WTC11 (cell line): ENCODE measurements around the gene TMEM165. TPM values are rescaled to one million over a fixed set of nuclear protein-coding genes. Genes with fewer than 3 reads are reported as not detected.

Experiments
- ATAC-seq: fragments of 200-7000 bp; cut with Tn5 transposase; 2 replicates; pipeline ENCODE4 v1.10.0; 2021; ENCODE audit warnings: mild to moderate bottlenecking, moderate library complexity
- CTCF ChIA-PET: fragments of 300-600 bp; sonication (Branson Sonifier 250); formaldehyde crosslinking; loops from one replicate; lab custom pipeline; 2021; ENCODE audit warnings: antibody characterized with exemption; lab: Charles Lee
- POLR2A ChIA-PET: fragments of 350-600 bp; sonication (Branson Sonifier 250); formaldehyde crosslinking; loops from one replicate; lab custom pipeline; 2021; ENCODE audit warnings: antibody characterized with exemption; lab: Charles Lee
- DNase-seq: peaks from one replicate; pipeline ENCODE4 v3.0.0; 2021; ENCODE audit warnings: low spot score
- H3K27ac Mint-ChIP-seq: 2 replicates; pipeline ENCODE4 v1.8.0; 2021; ENCODE audit warnings: mixed read lengths
- H3K27me3 Mint-ChIP-seq: 2 replicates; pipeline ENCODE4 v1.8.0; 2021; ENCODE audit warnings: low read depth, mild to moderate bottlenecking, moderate library complexity, mixed read lengths
- H3K36me3 Mint-ChIP-seq: 2 replicates; pipeline ENCODE4 v1.8.0; 2021; ENCODE audit warnings: mixed read lengths
- H3K4me1 Mint-ChIP-seq: 2 replicates; pipeline ENCODE4 v1.8.0; 2022; ENCODE audit warnings: mixed read lengths
- H3K4me3 Mint-ChIP-seq: 2 replicates; pipeline ENCODE4 v1.8.0; 2021; ENCODE audit warnings: mild to moderate bottlenecking, moderate library complexity, mixed read lengths
- H3K9me3 Mint-ChIP-seq: 2 replicates; pipeline ENCODE4 v1.8.0; 2021; ENCODE audit warnings: mixed read lengths
- CREM ChIP-seq: sonication (generic); formaldehyde crosslinking; IDR thresholded peaks from 2 replicates; pipeline ENCODE4 v1.8.1; 2022; ENCODE audit warnings: mild to moderate bottlenecking, missing genetic modification reagents, moderate library complexity
- HMGXB4 ChIP-seq: sonication (generic); formaldehyde crosslinking; IDR thresholded peaks from 2 replicates; pipeline ENCODE4 v1.8.1; 2023; ENCODE audit warnings: mild to moderate bottlenecking, moderate library complexity, missing genetic modification reagents
- IRF1 ChIP-seq: sonication (generic); formaldehyde crosslinking; IDR thresholded peaks from 2 replicates; pipeline ENCODE4 v1.8.0; 2023; ENCODE audit warnings: missing genetic modification reagents
- JUN ChIP-seq: sonication (generic); formaldehyde crosslinking; IDR thresholded peaks from 2 replicates; pipeline ENCODE4 v1.8.0; 2023; ENCODE audit warnings: mild to moderate bottlenecking, missing genetic modification reagents
- KAT7 ChIP-seq: sonication (generic); formaldehyde crosslinking; IDR thresholded peaks from 2 replicates; pipeline ENCODE4 v1.8.1; 2023; ENCODE audit warnings: missing genetic modification reagents, mild to moderate bottlenecking, borderline replicate concordance
- MAX ChIP-seq: sonication (generic); formaldehyde crosslinking; IDR thresholded peaks from 2 replicates; pipeline ENCODE4 v1.8.0; 2022; ENCODE audit warnings: mild to moderate bottlenecking, missing genetic modification reagents
- SOX15 ChIP-seq: fragments of 250-450 bp; sonication (Bioruptor Pico); IDR thresholded peaks from 2 replicates; pipeline ENCODE4 v1.9.0; 2021; ENCODE audit warnings: mild to moderate bottlenecking
- TP53 ChIP-seq: sonication (generic); formaldehyde crosslinking; IDR thresholded peaks from 2 replicates; pipeline ENCODE4 v1.8.1; 2023; ENCODE audit warnings: mild to moderate bottlenecking, missing genetic modification reagents
- ZBTB43 ChIP-seq: sonication (generic); formaldehyde crosslinking; IDR thresholded peaks from 2 replicates; pipeline ENCODE4 v1.8.1; 2023; ENCODE audit warnings: mild to moderate bottlenecking, missing genetic modification reagents
- ZNF425 ChIP-seq: fragments of 250-450 bp; sonication (Bioruptor Pico); conservative IDR thresholded peaks from 2 replicates; pipeline ENCODE4 v1.9.0; 2021; ENCODE audit warnings: mild to moderate bottlenecking
- ZNF671 ChIP-seq: fragments of 250-450 bp; sonication (Bioruptor Pico); IDR thresholded peaks from 2 replicates; pipeline ENCODE4 v1.8.0; 2021; ENCODE audit warnings: mild to moderate bottlenecking
- total RNA-seq: library from RNA; stranded (reverse); gene quantifications from 3 replicates; pipeline ENCODE4 v1.2.3, GENCODE V29; 2021
- TF ChIP-seq, protein P1 (sequence below): sonication (generic); formaldehyde crosslinking; IDR thresholded peaks from 2 replicates; pipeline ENCODE4 v1.8.0; 2022; ENCODE audit warnings: mild to moderate bottlenecking, missing genetic modification reagents
- TF ChIP-seq, protein P2 (sequence below): fragments of 250-450 bp; sonication (Bioruptor Pico); IDR thresholded peaks from 2 replicates; pipeline ENCODE4 v2.1.2; 2022; ENCODE audit warnings: mild to moderate bottlenecking, moderate library complexity
- TF ChIP-seq, protein P3 (sequence below): fragments of 250-450 bp; sonication (Bioruptor Pico); IDR thresholded peaks from 2 replicates; pipeline ENCODE4 v1.9.0; 2021; ENCODE audit warnings: moderate library complexity, mild to moderate bottlenecking, inconsistent platforms, borderline replicate concordance
- TF ChIP-seq, protein P4 (sequence below): sonication (generic); formaldehyde crosslinking; IDR thresholded peaks from 2 replicates; pipeline ENCODE4 v1.8.0; 2022; ENCODE audit warnings: mild to moderate bottlenecking, missing genetic modification reagents
- TF ChIP-seq, protein P5 (sequence below): fragments of 250-450 bp; sonication (Bioruptor Pico); IDR thresholded peaks from 2 replicates; pipeline ENCODE4 v1.9.0; 2021; ENCODE audit warnings: mild to moderate bottlenecking

Gene TMEM165
- total RNA-seq, 1 experiment from 2014 or later: 88.6 TPM

DNA sequence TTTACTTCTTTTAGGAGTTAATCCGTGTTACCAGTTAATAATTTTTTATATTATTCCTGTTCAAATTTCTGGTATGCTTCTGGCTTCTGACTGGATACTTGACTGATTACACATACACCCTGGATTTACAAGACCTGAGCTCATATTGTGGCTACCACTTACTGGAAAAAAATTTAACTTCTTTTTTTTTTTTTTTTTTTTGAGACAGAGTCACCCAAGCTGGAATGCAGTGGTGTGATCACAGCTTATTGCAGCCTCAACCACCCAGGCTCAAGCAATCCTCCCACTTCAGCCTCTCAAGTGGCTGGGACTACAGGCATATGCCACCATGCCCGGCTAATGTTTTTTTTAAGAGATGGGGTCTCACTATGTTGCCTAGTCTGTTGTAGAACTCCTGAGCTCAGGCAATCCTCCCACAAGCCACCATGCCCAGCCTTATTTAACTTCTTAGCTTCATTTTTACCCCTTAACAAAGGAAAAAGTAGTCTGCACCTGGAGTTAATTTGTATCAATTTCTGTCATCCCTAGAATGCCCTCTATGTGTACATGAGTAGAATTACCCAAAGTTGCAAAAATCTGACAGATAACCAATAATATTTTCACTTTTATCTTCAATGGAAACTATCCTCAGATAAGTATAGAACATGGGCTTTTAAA is 50.3 kb downstream of the TMEM165 start:
- no peaks in the 10 kb centered on the region for H3K27me3 Mint-ChIP-seq
- H3K9me3 Mint-ChIP-seq: no peaks in the 10 kb centered on the region
- H3K4me1 Mint-ChIP-seq: no peaks in the 10 kb centered on the region
- ChIA-PET CTCF (interaction anchor here (1.1 to 2.1 kb wide), 5 partner anchors 9 to 475 kb away, joined by 3 to 9 read pairs (median 5); no protein-coding TSS in a partner anchor), POLR2A (interaction anchor here (0.6 kb wide), 1 partner anchor 47 kb away, joined by 4 read pairs; no protein-coding TSS in a partner anchor)
- no peak for ATAC-seq
- no peak overlapping the region for H3K4me3 Mint-ChIP-seq
- peaks cover 50% of the 10 kb centered on the region for H3K36me3 Mint-ChIP-seq
- TF ChIP-seq CREM (no peak), TP53 (CRISPR knock-in tag) (no peak), KAT7 (CRISPR knock-in tag) (no peak), ZNF425 (no peak), JUN (no peak), MAX (CRISPR knock-in tag) (no peak), SOX15 (CRISPR knock-in tag) (no peak), ZNF671 (CRISPR knock-in tag) (no peak), ZBTB43 (CRISPR knock-in tag) (no peak), IRF1 (no peak), HMGXB4 (CRISPR knock-in tag) (no peak)
- TF ChIP-seq, protein P1, sequence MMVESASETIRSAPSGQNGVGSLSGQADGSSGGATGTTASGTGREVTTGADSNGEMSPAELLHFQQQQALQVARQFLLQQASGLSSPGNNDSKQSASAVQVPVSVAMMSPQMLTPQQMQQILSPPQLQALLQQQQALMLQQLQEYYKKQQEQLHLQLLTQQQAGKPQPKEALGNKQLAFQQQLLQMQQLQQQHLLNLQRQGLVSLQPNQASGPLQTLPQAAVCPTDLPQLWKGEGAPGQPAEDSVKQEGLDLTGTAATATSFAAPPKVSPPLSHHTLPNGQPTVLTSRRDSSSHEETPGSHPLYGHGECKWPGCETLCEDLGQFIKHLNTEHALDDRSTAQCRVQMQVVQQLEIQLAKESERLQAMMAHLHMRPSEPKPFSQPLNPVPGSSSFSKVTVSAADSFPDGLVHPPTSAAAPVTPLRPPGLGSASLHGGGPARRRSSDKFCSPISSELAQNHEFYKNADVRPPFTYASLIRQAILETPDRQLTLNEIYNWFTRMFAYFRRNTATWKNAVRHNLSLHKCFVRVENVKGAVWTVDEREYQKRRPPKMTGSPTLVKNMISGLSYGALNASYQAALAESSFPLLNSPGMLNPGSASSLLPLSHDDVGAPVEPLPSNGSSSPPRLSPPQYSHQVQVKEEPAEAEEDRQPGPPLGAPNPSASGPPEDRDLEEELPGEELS (CRISPR knock-in tag): no peak
- TF ChIP-seq, protein P2, sequence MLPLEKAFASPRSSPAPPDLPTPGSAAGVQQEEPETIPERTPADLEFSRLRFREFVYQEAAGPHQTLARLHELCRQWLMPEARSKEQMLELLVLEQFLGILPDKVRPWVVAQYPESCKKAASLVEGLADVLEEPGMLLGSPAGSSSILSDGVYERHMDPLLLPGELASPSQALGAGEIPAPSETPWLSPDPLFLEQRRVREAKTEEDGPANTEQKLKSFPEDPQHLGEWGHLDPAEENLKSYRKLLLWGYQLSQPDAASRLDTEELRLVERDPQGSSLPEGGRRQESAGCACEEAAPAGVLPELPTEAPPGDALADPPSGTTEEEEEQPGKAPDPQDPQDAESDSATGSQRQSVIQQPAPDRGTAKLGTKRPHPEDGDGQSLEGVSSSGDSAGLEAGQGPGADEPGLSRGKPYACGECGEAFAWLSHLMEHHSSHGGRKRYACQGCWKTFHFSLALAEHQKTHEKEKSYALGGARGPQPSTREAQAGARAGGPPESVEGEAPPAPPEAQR: no peak
- TF ChIP-seq, protein P3, sequence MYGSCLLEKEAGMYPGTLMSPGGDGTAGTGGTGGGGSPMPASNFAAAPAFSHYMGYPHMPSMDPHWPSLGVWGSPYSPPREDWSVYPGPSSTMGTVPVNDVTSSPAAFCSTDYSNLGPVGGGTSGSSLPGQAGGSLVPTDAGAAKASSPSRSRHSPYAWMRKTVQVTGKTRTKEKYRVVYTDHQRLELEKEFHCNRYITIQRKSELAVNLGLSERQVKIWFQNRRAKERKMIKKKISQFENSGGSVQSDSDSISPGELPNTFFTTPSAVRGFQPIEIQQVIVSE (CRISPR knock-in tag): no peak
- TF ChIP-seq, protein P4, sequence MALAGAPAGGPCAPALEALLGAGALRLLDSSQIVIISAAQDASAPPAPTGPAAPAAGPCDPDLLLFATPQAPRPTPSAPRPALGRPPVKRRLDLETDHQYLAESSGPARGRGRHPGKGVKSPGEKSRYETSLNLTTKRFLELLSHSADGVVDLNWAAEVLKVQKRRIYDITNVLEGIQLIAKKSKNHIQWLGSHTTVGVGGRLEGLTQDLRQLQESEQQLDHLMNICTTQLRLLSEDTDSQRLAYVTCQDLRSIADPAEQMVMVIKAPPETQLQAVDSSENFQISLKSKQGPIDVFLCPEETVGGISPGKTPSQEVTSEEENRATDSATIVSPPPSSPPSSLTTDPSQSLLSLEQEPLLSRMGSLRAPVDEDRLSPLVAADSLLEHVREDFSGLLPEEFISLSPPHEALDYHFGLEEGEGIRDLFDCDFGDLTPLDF (CRISPR knock-in tag): no peak
- TF ChIP-seq, protein P5, sequence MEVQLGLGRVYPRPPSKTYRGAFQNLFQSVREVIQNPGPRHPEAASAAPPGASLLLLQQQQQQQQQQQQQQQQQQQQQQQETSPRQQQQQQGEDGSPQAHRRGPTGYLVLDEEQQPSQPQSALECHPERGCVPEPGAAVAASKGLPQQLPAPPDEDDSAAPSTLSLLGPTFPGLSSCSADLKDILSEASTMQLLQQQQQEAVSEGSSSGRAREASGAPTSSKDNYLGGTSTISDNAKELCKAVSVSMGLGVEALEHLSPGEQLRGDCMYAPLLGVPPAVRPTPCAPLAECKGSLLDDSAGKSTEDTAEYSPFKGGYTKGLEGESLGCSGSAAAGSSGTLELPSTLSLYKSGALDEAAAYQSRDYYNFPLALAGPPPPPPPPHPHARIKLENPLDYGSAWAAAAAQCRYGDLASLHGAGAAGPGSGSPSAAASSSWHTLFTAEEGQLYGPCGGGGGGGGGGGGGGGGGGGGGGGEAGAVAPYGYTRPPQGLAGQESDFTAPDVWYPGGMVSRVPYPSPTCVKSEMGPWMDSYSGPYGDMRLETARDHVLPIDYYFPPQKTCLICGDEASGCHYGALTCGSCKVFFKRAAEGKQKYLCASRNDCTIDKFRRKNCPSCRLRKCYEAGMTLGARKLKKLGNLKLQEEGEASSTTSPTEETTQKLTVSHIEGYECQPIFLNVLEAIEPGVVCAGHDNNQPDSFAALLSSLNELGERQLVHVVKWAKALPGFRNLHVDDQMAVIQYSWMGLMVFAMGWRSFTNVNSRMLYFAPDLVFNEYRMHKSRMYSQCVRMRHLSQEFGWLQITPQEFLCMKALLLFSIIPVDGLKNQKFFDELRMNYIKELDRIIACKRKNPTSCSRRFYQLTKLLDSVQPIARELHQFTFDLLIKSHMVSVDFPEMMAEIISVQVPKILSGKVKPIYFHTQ: no peak
- no peak overlapping the region for H3K27ac Mint-ChIP-seq
- DNase-seq: no peak
